Stomach smooth muscle (tissue), 2 donors: ENCODE measurements around the gene PRKAR1B.

Experiments used
- H3K27ac ChIP-seq: one replicate; pipeline ENCODE4 v1.7.0; 2013; ENCODE audit warnings: mild to moderate bottlenecking, low read length, inconsistent platforms
- H3K27me3 ChIP-seq, 2 donors: one replicate each; pipeline ENCODE4 v1.7.0; 2013; ENCODE audit warnings: low read length in 2 of 2; ENCODE audit not compliant: insufficient read depth in 2 of 2, control insufficient read depth in 1 of 2
- H3K36me3 ChIP-seq, 2 donors: one replicate each; pipeline ENCODE4 v1.7.0; 2013; ENCODE audit warnings: low read length in 2 of 2; ENCODE audit not compliant: control insufficient read depth in 2 of 2, insufficient read depth in 2 of 2
- H3K4me1 ChIP-seq: one replicate; pipeline ENCODE4 v1.7.0; 2013; ENCODE audit warnings: low read length; ENCODE audit not compliant: control insufficient read depth, insufficient read depth
- H3K4me3 ChIP-seq, 2 donors: one replicate each; pipeline ENCODE4 v1.7.0; 2013; ENCODE audit warnings: low read length in 2 of 2
- H3K9ac ChIP-seq, 2 donors: one replicate each; pipeline ENCODE4 v1.7.0; 2013; ENCODE audit warnings: low read length in 2 of 2, mild to moderate bottlenecking in 1 of 2
- H3K9me3 ChIP-seq, 2 donors: one replicate each; pipeline ENCODE4 v1.7.0; 2013; ENCODE audit warnings: low read length in 2 of 2; ENCODE audit not compliant: control insufficient read depth in 2 of 2
- donor health status: healthy.
- donor health status: Pancreatic carcinoma.

The PRKAR1B gene

DNA sequence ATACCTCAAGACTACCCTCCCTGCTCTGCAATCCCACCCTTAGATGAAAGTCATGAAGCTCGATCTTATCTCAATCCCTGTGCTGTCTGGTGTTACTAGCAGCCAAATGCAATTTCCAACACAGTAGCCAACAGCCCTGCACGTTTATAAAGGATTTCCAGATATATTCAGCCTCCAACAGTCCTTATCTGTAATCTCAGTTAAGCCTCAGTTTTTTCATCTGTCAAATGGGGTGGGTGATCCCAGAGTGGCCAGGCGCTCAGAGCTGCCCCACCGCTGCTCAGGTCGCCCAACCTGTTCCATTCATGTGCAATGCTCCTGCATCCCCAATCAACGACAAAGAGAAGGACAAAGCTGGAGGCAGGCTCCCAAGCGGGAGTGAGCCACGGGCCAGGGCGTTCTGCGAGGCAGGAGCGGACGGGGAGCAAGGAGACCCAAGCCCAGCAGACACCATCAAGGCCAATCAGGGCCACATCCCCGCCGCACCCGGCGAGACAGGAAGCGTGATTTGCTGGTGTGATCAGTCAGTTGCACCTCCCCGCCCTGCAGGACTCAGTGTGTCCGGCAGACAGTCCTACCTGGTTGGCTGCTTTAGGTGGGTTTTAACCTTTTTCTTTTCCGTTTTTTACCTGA lies 227.1 kb downstream of the PRKAR1B start:
- Histone ChIP-seq H3K9ac (no peak overlapping the region), H3K36me3 (peaks cover 29 to 32% of the 10 kb centered on the region in 2 donors), H3K4me3 (no peak overlapping the region), H3K4me1 (no peaks in the 10 kb centered on the region), H3K27me3 (no peaks in the 10 kb centered on the region), H3K9me3 (no peaks in the 10 kb centered on the region), H3K27ac (no peak overlapping the region)
